Transverse colon (tissue), 4 donors: Measurements from ENCODE around the gene FOXN4.

Experiments used
- CTCF ChIP-seq, 5 experiments: fragments of 200-600 bp in 3 of 5; fragments of 450-650 bp in 2 of 5; sonication (generic) in 3 of 5; IDR thresholded peaks; 1 replicate in 2 of 5; 2 replicates in 3 of 5; pipeline ENCODE4 v1.5.1; 2016 to 2017; ENCODE audit warnings: antibody characterized with exemption in 5 of 5, inconsistent platforms in 3 of 5, mild to moderate bottlenecking in 2 of 5, moderate library complexity in 1 of 5
- POLR2AphosphoS5 ChIP-seq, 3 donors: sonication (generic); formaldehyde crosslinking; IDR thresholded peaks; one replicate each; pipeline ENCODE4 v1.6.1; 2016; ENCODE audit warnings: antibody characterized with exemption in 3 of 3

- TF ChIP-seq CTCF (IDR thresholded peaks at IDR 0.05) (no peak), POLR2AphosphoS5 (IDR thresholded peaks at IDR 0.05) (no peak)
Measured at GRCh38 chr12:109331301-109331952, 22.3 kb upstream of the FOXN4 start.
